GM12878 (cell line): ENCODE results near the gene ENDOD1. TPM values are rescaled to one million over a fixed set of nuclear protein-coding genes. Genes with fewer than 3 reads are reported as not detected.

Experiments
- ATAC-seq: fragments of 200-7000 bp; cut with Tn5 transposase; 3 replicates; pipeline ENCODE4 v1.9.1; 2020; ENCODE audit warnings: mild to moderate bottlenecking, moderate library complexity
- BruUV-seq: library from RNA; stranded (reverse); fragments of 400-500 nt; replicated peaks from 2 replicates; lab custom pipeline; 2021; lab: Mats Ljungman, UMichigan
- CTCF ChIA-PET: fragments of 300-600 bp; sonication (Branson Sonifier 250); formaldehyde crosslinking; extraction: SDS; loops from one replicate; lab custom pipeline; 2021; ENCODE audit warnings: inconsistent platforms; lab: Yijun Ruan, JAX
- POLR2A ChIA-PET: fragments of 350-600 bp; formaldehyde crosslinking; extraction: SDS; loops from one replicate; lab custom pipeline; 2021; ENCODE audit warnings: inconsistent platforms; lab: Charles Lee
- RAD21 ChIA-PET: fragments of 300-600 bp; sonication (Branson Sonifier 250); formaldehyde crosslinking; loops from one replicate; lab custom pipeline; 2023; ENCODE audit warnings: antibody characterized with exemption; ENCODE audit not compliant: unreplicated experiment; lab: Charles Lee
- SMC1A ChIA-PET: fragments of 300-600 bp; sonication (Branson Sonifier 250); formaldehyde crosslinking; loops from one replicate; lab custom pipeline; 2023; ENCODE audit not compliant: unreplicated experiment, uncharacterized antibody; lab: Charles Lee
- DNase-seq: peaks from one replicate; pipeline ENCODE4 v3.0.0-alpha.2; 2011; ENCODE audit warnings: low read depth, low spot score
- FAIRE-seq: peaks from 3 replicates; lab custom pipeline; 2011; peaks lifted over from hg19 to GRCh38; lab: Jason Lieb, UNC
- H2AFZ ChIP-seq: 2 replicates; pipeline ENCODE4 v1.6.0; 2011; ENCODE audit warnings: low read depth, low read length, control low read depth; ENCODE audit not compliant: control insufficient read depth
- H3K27ac ChIP-seq: 2 replicates; pipeline ENCODE4 v1.5.1; 2011; ENCODE audit warnings: control low read depth; ENCODE audit not compliant: control insufficient read depth, insufficient read depth
- H3K27me3 ChIP-seq, 2 experiments: replicated peaks in 1 of 2; 2 replicates each; pipeline versions ENCODE4 v1.6.0 to v1.6.1; 2011; ENCODE audit warnings: low read length in 1 of 2; ENCODE audit not compliant: control insufficient read depth in 2 of 2, insufficient read depth in 2 of 2
- H3K36me3 ChIP-seq, 2 experiments: 2 replicates each; pipeline ENCODE4 v1.5.1; 2011; ENCODE audit warnings: low read length in 1 of 2; ENCODE audit not compliant: control insufficient read depth in 2 of 2, insufficient read depth in 2 of 2
- H3K4me1 ChIP-seq: 2 replicates; pipeline ENCODE4 v1.6.1; 2011; ENCODE audit warnings: mild to moderate bottlenecking, low read length, moderate library complexity, mixed read lengths; ENCODE audit not compliant: control insufficient read depth, insufficient read depth
- H3K4me2 ChIP-seq: 2 replicates; pipeline ENCODE4 v1.6.0; 2011; ENCODE audit warnings: control low read depth; ENCODE audit not compliant: control insufficient read depth, insufficient read depth
- H3K4me3 ChIP-seq: fragments of 200-600 bp; sonication (generic); 2 replicates; pipeline ENCODE4 v1.5.1; 2016
- H3K79me2 ChIP-seq: 2 replicates; pipeline ENCODE4 v1.6.0; 2011; ENCODE audit warnings: low read length; ENCODE audit not compliant: control insufficient read depth, insufficient read depth
- H3K9ac ChIP-seq: 2 replicates; pipeline ENCODE4 v1.8.0; 2011; ENCODE audit warnings: low read length, control low read depth, mixed read lengths; ENCODE audit not compliant: control insufficient read depth, insufficient read depth
- H3K9me3 ChIP-seq: replicated peaks from 3 replicates; pipeline ENCODE4 v1.5.1; 2011; ENCODE audit warnings: mild to moderate bottlenecking, low read length; ENCODE audit not compliant: control insufficient read depth, insufficient read depth
- H4K20me1 ChIP-seq: 2 replicates; pipeline ENCODE4 v1.6.0; 2011; ENCODE audit not compliant: control insufficient read depth, insufficient read depth
- CHD1 ChIP-seq: IDR thresholded peaks from 2 replicates; pipeline ENCODE4 v1.6.1; 2012; ENCODE audit warnings: low read depth, low read length, improper control_type of control experiment
- CREM ChIP-seq: IDR thresholded peaks from 2 replicates; pipeline ENCODE4 v1.6.1; 2014; ENCODE audit warnings: antibody characterized with exemption, low read depth
- HDAC6 ChIP-seq: fragments of 200-600 bp; sonication (generic); IDR thresholded peaks from one replicate; pipeline ENCODE4 v1.8.0; 2017; ENCODE audit warnings: antibody characterized with exemption; ENCODE audit not compliant: unreplicated experiment
- KDM1A ChIP-seq: fragments of 200-600 bp; sonication (generic); IDR thresholded peaks from 2 replicates; pipeline ENCODE4 v1.6.1; 2016; ENCODE audit warnings: borderline replicate concordance
- MAX ChIP-seq: IDR thresholded peaks from 2 replicates; pipeline ENCODE4 v1.6.1; 2012; ENCODE audit warnings: low read depth, low read length, improper control_type of control experiment
- MXI1 ChIP-seq: fragments of 150-350 bp; IDR thresholded peaks from 2 replicates; pipeline ENCODE4 v1.6.1; 2011; ENCODE audit warnings: low read depth, mild to moderate bottlenecking, inconsistent platforms, low read length, improper control_type of control experiment
- NFIC ChIP-seq: IDR thresholded peaks from 2 replicates; pipeline ENCODE4 v1.6.1; 2012; ENCODE audit warnings: low read depth, mild to moderate bottlenecking, inconsistent platforms, low read length, moderate library complexity
- NR2C1 ChIP-seq: fragments of 450-650 bp; IDR thresholded peaks from 2 replicates; pipeline ENCODE4 v1.6.1; 2017; ENCODE audit warnings: antibody characterized with exemption, mild to moderate bottlenecking, moderate library complexity
- POLR2A ChIP-seq: IDR thresholded peaks from 2 replicates; pipeline ENCODE4 v1.6.1; 2011; ENCODE audit warnings: low read depth, mild to moderate bottlenecking, low read length
- POU2F2 ChIP-seq: IDR thresholded peaks from 3 replicates; pipeline ENCODE4 v1.6.1; 2011; ENCODE audit warnings: low read depth, mild to moderate bottlenecking, low read length, borderline replicate concordance
- RAD51 ChIP-seq: fragments of 450-650 bp; IDR thresholded peaks from 2 replicates; pipeline ENCODE4 v1.6.1; 2016; ENCODE audit warnings: moderate library complexity, mild to moderate bottlenecking, inconsistent platforms
- SREBF2 ChIP-seq: IDR thresholded peaks from 2 replicates; pipeline ENCODE4 v1.6.1; 2012; ENCODE audit warnings: mild to moderate bottlenecking, low read length
- TCF7 ChIP-seq: IDR thresholded peaks from 2 replicates; pipeline ENCODE4 v1.6.1; 2014; ENCODE audit warnings: antibody characterized with exemption, borderline replicate concordance
- USF1 ChIP-seq: IDR thresholded peaks from 2 replicates; pipeline ENCODE4 v1.6.1; 2011; ENCODE audit warnings: borderline replicate concordance, low read depth, mild to moderate bottlenecking, moderate library complexity, mixed read lengths, low read length; ENCODE audit not compliant: insufficient read depth; ENCODE audit errors: extremely low read length
- ZSCAN29 ChIP-seq: fragments of 450-650 bp; IDR thresholded peaks from 2 replicates; pipeline ENCODE4 v1.6.1; 2017; ENCODE audit warnings: mild to moderate bottlenecking, moderate library complexity
- WGBS: methylation state at CpG from one replicate; pipeline ENCODE4 v1.1.6; 2016; ENCODE audit warnings: low lambda C conversion rate; ENCODE audit not compliant: insufficient replicate concordance, insufficient coverage; ENCODE audit errors: missing lambda C conversion rate; 5-methylcytosine and 5-hydroxymethylcytosine counted together
- in situ Hi-C: fragments of 300-500 bp; cut with MboI; formaldehyde crosslinking; loops from 9 replicates; pipeline ENCODE4 v1.14.3; 2018; ENCODE audit warnings: mixed read lengths
- intact Hi-C: fragments of 100-400 bp; cut with micrococcal nuclease; formaldehyde crosslinking; loops from one replicate; pipeline ENCODE4 v1.14.2; 2022; ENCODE audit not compliant: unreplicated experiment
- polyA plus RNA-seq, 11 experiments: library from polyadenylated mRNA; depleted of rRNA in 4 of 11; unstranded in 6 of 11; stranded (reverse) in 5 of 11; fragments of >200 nt; fragmentation: Nextera tagmentation in 4 of 11; fragmentation: Illumina TruSeq in 1 of 11; extraction: Ambion mirVana in 4 of 11; extraction: Trizol in 1 of 11; gene quantifications; 1 replicate in 1 of 11; 2 replicates in 10 of 11; pipeline versions ENCODE4 v1.2.1 to v1.2.3, GENCODE V29; 2011 to 2016; ENCODE audit warnings: inconsistent platforms in 2 of 11, missing spikeins in 2 of 11, low read depth in 1 of 11
- total RNA-seq, 4 experiments: library from RNA; depleted of rRNA in 3 of 4; stranded (reverse); fragments of >200 nt in 3 of 4; fragmentation: Illumina TruSeq in 1 of 4; extraction: Trizol in 1 of 4; gene quantifications; 2 replicates each; pipeline versions ENCODE4 v1.2.1 to v1.2.3, GENCODE V29; 2013 to 2021
- TF ChIP-seq, protein P1 (sequence below): fragments of 150-350 bp; IDR thresholded peaks from 2 replicates; pipeline ENCODE4 v1.6.1; 2014; ENCODE audit warnings: mild to moderate bottlenecking, low read depth, low read length
- TF ChIP-seq, protein P2 (sequence below): IDR thresholded peaks from 2 replicates; pipeline ENCODE4 v1.6.1; 2012; ENCODE audit warnings: low read depth, low read length, improper control_type of control experiment

ENDOD1 gene
- total and polyA plus RNA-seq, 10 of the 15 experiments (the other 5 are each of a cell fraction or from before 2014, with no cell fraction given), result 6.0 to 30.0 (median 12.1) TPM

- TF ChIP-seq KDM1A (no peak), TCF7 (no peak), ZSCAN29 (no peak), CHD1 (no peak), USF1 (no peak), CREM (no peak), RAD51 (no peak), POU2F2 (no peak), HDAC6 (no peak), NR2C1 (no peak), NFIC (no peak), SREBF2 (no peak), POLR2A (no peak), MXI1 (no peak), MAX (no peak)
- TF ChIP-seq, protein P1, sequence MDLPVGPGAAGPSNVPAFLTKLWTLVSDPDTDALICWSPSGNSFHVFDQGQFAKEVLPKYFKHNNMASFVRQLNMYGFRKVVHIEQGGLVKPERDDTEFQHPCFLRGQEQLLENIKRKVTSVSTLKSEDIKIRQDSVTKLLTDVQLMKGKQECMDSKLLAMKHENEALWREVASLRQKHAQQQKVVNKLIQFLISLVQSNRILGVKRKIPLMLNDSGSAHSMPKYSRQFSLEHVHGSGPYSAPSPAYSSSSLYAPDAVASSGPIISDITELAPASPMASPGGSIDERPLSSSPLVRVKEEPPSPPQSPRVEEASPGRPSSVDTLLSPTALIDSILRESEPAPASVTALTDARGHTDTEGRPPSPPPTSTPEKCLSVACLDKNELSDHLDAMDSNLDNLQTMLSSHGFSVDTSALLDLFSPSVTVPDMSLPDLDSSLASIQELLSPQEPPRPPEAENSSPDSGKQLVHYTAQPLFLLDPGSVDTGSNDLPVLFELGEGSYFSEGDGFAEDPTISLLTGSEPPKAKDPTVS, result no peak
- TF ChIP-seq, protein P2, sequence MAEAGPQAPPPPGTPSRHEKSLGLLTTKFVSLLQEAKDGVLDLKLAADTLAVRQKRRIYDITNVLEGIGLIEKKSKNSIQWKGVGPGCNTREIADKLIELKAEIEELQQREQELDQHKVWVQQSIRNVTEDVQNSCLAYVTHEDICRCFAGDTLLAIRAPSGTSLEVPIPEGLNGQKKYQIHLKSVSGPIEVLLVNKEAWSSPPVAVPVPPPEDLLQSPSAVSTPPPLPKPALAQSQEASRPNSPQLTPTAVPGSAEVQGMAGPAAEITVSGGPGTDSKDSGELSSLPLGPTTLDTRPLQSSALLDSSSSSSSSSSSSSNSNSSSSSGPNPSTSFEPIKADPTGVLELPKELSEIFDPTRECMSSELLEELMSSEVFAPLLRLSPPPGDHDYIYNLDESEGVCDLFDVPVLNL, result no peak
- H3K9me3 ChIP-seq, result no peaks in the 10 kb centered on the region
- CTCF ChIA-PET, result no interaction called here
- no peaks in the 10 kb centered on the region for H4K20me1 ChIP-seq
- POLR2A ChIA-PET, result no interaction called here
- H3K27ac ChIP-seq, result no peak overlapping the region
- DNase-seq (no peak), ATAC-seq (no peak), FAIRE-seq (no peak)
- in situ Hi-C loops, result no loop called here
- BruUV-seq, result no TSS peak
- H3K27me3 ChIP-seq, result peaks cover 0 to 3% of the 10 kb centered on the region in 2 experiments; a peak in 3 of 4 replicates
- H3K4me3 ChIP-seq, result no peak overlapping the region
- RAD21 ChIA-PET, result no interaction called here
- whole genome bisulfite sequencing, result 50% methylated on average over 4 of the region's 4 CpGs
- SMC1A ChIA-PET, result interaction anchor here (0.6 to 1.4 kb wide), 7 partner anchors 14 to 624 kb away, joined by 3 to 6 read pairs (median 3); no protein-coding TSS in a partner anchor
- H3K36me3 ChIP-seq, result no peaks in the 10 kb centered on the region
- no peaks in the 10 kb centered on the region for H3K4me1 ChIP-seq
- intact Hi-C loops, result no loop called here
- H2AFZ ChIP-seq, result no peak overlapping the region
- H3K79me2 ChIP-seq, result no peaks in the 10 kb centered on the region
- no peak overlapping the region for H3K9ac ChIP-seq
- H3K4me2 ChIP-seq, result no peak overlapping the region
Observed at GRCh38 chr11:95044010-95044409, 45.6 kb upstream of the ENDOD1 start.
